Activated B cell treated with CpG ODN at 0.5 μM for 24 hours (primary cell): Measurements from ENCODE around the gene TGFBI. TPM values are rescaled to one million over a fixed set of nuclear protein-coding genes. Genes with fewer than 3 reads are reported as not detected.

Experiments
- ATAC-seq: fragments of 200-7000 bp; cut with Tn5 transposase; one replicate; pipeline ENCODE4 v1.10.0; 2021; ENCODE audit warnings: low read depth, mild to moderate bottlenecking, moderate library complexity
- CTCF ChIA-PET: fragments of 350-600 bp; sonication (Branson Sonifier 250); formaldehyde crosslinking; loops from one replicate; lab custom pipeline; 2021; ENCODE audit warnings: antibody characterized with exemption; lab: Charles Lee
- POLR2A ChIA-PET: fragments of 350-600 bp; sonication (Branson Sonifier 250); formaldehyde crosslinking; loops from one replicate; lab custom pipeline; 2021; ENCODE audit warnings: antibody characterized with exemption; lab: Charles Lee
- DNase-seq: peaks from one replicate; pipeline ENCODE4 v3.0.0; 2022
- H3K27ac Mint-ChIP-seq: one replicate; pipeline ENCODE4 v1.8.0; 2020; ENCODE audit warnings: mixed read lengths
- H3K27me3 Mint-ChIP-seq: one replicate; pipeline ENCODE4 v1.8.0; 2021; ENCODE audit warnings: mixed read lengths
- H3K36me3 Mint-ChIP-seq: one replicate; pipeline ENCODE4 v1.8.0; 2021; ENCODE audit warnings: low read depth, mixed read lengths
- H3K4me1 Mint-ChIP-seq: one replicate; pipeline ENCODE4 v1.8.0; 2021; ENCODE audit warnings: mixed read lengths
- H3K4me3 Mint-ChIP-seq: one replicate; pipeline ENCODE4 v1.8.0; 2020; ENCODE audit warnings: mild to moderate bottlenecking, mixed read lengths
- H3K9me3 Mint-ChIP-seq: one replicate; pipeline ENCODE4 v1.8.0; 2020; ENCODE audit warnings: mixed read lengths
- intact Hi-C: fragments of 100-400 bp; cut with micrococcal nuclease; formaldehyde crosslinking; loops from one replicate; pipeline ENCODE4 v1.15.1; 2024
- total RNA-seq: library from RNA; stranded (reverse); gene quantifications from 2 replicates; pipeline ENCODE4 v1.2.3, GENCODE V29; 2022
- TF ChIP-seq, protein P1 (sequence below): fragments of 200-600 bp; IDR thresholded peaks from one replicate; pipeline ENCODE4 v1.8.0; 2022; ENCODE audit warnings: antibody characterized with exemption, mild to moderate bottlenecking

The TGFBI gene
- total RNA-seq, 1 donor from 2014 or later = 1.3 TPM

DNA sequence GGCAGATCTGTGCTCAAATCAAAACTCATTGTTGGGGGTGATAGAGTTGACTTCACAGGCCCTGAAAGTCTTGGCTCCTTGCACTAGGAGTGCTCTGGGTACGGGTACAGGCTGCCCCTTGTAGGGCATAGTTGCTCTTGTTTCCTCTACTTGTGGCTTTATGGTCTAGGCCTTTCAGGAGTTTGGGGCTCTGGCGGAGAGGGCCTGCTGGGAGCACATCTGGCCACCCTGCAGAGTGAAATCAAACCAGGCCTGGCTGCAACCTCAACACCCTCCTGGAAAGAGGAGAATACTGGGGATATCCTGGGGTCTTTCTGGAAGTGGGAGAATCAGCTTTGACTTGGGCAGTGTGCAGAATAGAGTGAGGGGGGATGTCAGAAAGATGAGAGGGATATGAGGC, 1.5 kb downstream of the TGFBI start:
- H3K27me3 Mint-ChIP-seq = peaks cover 24% of the 10 kb centered on the region
- intact Hi-C loops = no loop called here
- peaks cover 15% of the 10 kb centered on the region for H3K4me1 Mint-ChIP-seq
- no peaks in the 10 kb centered on the region for H3K9me3 Mint-ChIP-seq
- ChIA-PET CTCF (no interaction called here), POLR2A (no interaction called here)
- DNase-seq (no peak), ATAC-seq (no peak)
- no peak overlapping the region for H3K4me3 Mint-ChIP-seq
- TF ChIP-seq, protein P1, sequence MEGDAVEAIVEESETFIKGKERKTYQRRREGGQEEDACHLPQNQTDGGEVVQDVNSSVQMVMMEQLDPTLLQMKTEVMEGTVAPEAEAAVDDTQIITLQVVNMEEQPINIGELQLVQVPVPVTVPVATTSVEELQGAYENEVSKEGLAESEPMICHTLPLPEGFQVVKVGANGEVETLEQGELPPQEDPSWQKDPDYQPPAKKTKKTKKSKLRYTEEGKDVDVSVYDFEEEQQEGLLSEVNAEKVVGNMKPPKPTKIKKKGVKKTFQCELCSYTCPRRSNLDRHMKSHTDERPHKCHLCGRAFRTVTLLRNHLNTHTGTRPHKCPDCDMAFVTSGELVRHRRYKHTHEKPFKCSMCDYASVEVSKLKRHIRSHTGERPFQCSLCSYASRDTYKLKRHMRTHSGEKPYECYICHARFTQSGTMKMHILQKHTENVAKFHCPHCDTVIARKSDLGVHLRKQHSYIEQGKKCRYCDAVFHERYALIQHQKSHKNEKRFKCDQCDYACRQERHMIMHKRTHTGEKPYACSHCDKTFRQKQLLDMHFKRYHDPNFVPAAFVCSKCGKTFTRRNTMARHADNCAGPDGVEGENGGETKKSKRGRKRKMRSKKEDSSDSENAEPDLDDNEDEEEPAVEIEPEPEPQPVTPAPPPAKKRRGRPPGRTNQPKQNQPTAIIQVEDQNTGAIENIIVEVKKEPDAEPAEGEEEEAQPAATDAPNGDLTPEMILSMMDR = no peak
- H3K27ac Mint-ChIP-seq = no peak overlapping the region
- H3K36me3 Mint-ChIP-seq = no peaks in the 10 kb centered on the region

DNA sequence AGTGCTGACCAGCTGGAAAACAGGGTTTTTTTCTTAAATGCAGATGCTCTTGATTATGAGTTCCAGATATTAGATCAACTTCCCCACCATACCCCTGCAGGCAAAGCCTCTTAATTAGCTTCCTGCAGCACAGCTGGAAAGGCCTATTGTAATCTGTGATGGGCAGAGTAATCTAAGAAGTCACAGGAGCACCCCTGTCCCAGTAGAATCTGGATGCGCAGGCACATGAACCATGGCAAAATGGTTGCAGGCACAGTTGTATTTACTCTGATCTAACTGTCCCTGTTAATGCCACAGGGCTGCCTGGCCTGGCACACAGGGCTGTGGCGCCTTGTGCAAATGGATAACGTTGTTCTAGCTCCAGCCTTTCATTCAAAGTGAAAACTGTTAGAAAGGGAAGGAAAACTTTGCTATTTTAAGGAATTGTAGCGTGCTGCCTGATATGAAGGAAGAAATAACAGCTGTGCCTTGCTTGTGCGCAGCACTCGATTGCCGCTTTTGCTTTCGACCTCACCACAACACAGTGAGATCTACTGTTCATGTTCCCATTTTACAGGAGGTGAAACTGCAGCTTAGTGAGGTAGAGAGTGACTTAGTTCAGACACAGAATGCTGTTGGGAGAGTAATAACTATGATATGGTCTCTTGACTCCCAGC, 2.3 kb downstream of the TGFBI start:
- Mint-ChIP-seq H3K4me1 (peaks cover 18% of the 10 kb centered on the region), H3K4me3 (no peak overlapping the region), H3K9me3 (no peaks in the 10 kb centered on the region), H3K36me3 (no peaks in the 10 kb centered on the region), H3K27me3 (peaks cover 24% of the 10 kb centered on the region), H3K27ac (no peak overlapping the region)
- DNase-seq (no peak), ATAC-seq (no peak)
- intact Hi-C loops = no loop called here
- CTCF ChIA-PET = no interaction called here
- POLR2A ChIA-PET = no interaction called here
- TF ChIP-seq, protein P1 = no peak

DNA sequence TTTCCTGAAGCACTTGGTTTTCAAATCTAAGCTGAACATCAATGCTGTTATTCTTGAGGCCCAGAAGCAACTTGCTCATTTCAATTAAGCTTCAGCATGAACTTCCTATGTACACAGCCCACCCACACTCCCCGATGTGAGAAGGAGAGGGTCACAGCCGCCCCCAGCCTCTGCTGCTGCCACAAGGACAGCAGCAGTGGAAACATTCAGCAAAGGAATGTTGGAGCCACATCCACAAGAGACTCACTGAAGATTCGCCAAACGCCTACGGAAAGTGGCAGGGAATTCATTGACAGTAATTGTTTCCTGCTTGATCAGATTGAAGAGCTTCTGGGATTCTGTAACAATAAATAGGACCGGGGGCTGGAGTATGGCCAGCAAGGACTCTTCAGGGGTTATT, 2.9 kb downstream of the TGFBI start:
- H3K27me3 Mint-ChIP-seq = peaks cover 21% of the 10 kb centered on the region
- H3K9me3 Mint-ChIP-seq = no peaks in the 10 kb centered on the region
- TF ChIP-seq, protein P1 = no peak
- no peak overlapping the region for H3K27ac Mint-ChIP-seq
- POLR2A ChIA-PET = no interaction called here
- peaks cover 22% of the 10 kb centered on the region for H3K4me1 Mint-ChIP-seq
- CTCF ChIA-PET = no interaction called here
- intact Hi-C loops = no loop called here
- H3K36me3 Mint-ChIP-seq = no peaks in the 10 kb centered on the region
- no peak overlapping the region for H3K4me3 Mint-ChIP-seq
- ATAC-seq (no peak), DNase-seq (no peak)

DNA sequence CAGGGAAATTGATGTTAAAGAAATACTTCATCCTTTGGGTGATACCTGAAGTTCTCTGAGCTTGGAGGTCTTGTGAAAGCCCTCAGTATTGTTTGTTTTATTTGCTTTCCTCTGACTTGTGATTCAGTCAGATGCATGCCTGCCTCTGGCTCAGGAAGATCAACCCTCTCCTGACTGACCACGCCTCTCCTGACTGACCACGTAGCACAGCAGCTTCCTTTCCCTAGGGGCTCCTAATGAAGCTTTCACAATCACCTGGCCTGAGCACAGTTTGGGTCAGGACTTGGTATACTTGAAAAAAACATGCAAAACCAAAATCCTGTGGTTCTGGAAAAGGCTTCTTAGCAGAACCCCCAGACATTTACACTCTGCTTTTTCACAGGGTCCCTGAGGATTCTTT, 3.8 kb downstream of the TGFBI start:
- DNase-seq = no peak
- no peak for ATAC-seq
- H3K4me1 Mint-ChIP-seq = peaks cover 31% of the 10 kb centered on the region
- H3K4me3 Mint-ChIP-seq = no peak overlapping the region
- POLR2A ChIA-PET = no interaction called here
- no peaks in the 10 kb centered on the region for H3K36me3 Mint-ChIP-seq
- peaks cover 13% of the 10 kb centered on the region for H3K27me3 Mint-ChIP-seq
- TF ChIP-seq, protein P1 = no peak
- no peaks in the 10 kb centered on the region for H3K9me3 Mint-ChIP-seq
- CTCF ChIA-PET = no interaction called here
- no peak overlapping the region for H3K27ac Mint-ChIP-seq
- intact Hi-C loops = no loop called here

DNA sequence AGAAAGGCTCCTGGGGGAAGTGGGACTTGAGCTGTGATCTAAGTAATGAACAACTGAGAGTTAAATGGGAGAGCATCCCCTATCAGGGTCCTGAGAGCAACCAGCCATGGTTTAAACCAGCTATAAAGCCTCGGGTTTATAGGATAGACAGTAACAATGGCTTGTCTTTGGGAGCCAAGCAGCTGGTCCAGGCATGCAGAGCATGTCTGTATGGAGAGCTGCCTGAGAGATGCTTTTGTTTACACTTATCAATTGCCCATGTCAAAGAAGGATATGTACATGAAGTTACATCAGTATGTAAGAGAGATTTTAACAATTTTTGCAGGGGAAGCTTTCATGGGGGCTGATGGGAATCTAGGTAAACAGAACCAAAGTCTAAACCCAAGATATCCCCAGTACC, 4.4 kb downstream of the TGFBI start:
- Mint-ChIP-seq H3K4me3 (no peak overlapping the region), H3K4me1 (peaks cover 33% of the 10 kb centered on the region), H3K9me3 (peaks cover 3% of the 10 kb centered on the region), H3K27me3 (peaks cover 7% of the 10 kb centered on the region), H3K36me3 (no peaks in the 10 kb centered on the region), H3K27ac (no peak overlapping the region)
- CTCF ChIA-PET = no interaction called here
- no peak for ATAC-seq
- TF ChIP-seq, protein P1 = no peak
- no peak for DNase-seq
- intact Hi-C loops = no loop called here
- POLR2A ChIA-PET = no interaction called here
